ENCODE data around the gene INPP5D.
A peak's percentile ranks its signal among the peaks of the same experiment; 100 is the strongest.
"Not testable (repeated sequence)": the region's sequence is repeated elsewhere in the genome, so short reads cannot be mapped to it uniquely, and the experiment has no call there.

Gene INPP5D

GRCh38 chr2:233186851-233187250, 126.7 kb downstream of the INPP5D start:
- no peak for DNase-seq

- DNase-seq: no peak
These were observed 128.9 kb downstream of the INPP5D start for GRCh38 chr2:233189025-233189424.

- DNase-seq: not testable (repeated sequence)
These were observed 130.9 kb downstream of the INPP5D start for GRCh38 chr2:233191016-233191415.

- no peak for DNase-seq
These were observed 133.6 kb downstream of the INPP5D start for GRCh38 chr2:233193738-233194137.

- no peak for DNase-seq
These were observed 134.9 kb downstream of the INPP5D start for GRCh38 chr2:233195027-233195426.

GRCh38 chr2:233197022-233197421, 136.9 kb downstream of the INPP5D start:
- DNase-seq: no peak

- no peak for DNase-seq
These were observed 137.9 kb downstream of the INPP5D start for GRCh38 chr2:233198026-233198425.

GRCh38 chr2:233199870-233200269, 139.7 kb downstream of the INPP5D start:
- DNase-seq: no peak

- not testable (repeated sequence) for DNase-seq
These were observed 140.6 kb downstream of the INPP5D start for GRCh38 chr2:233200790-233201189.

- DNase-seq: no peak
These were observed 141.3 kb downstream of the INPP5D start for GRCh38 chr2:233201258-233202013.

- DNase-seq: no peak
These were observed 142.4 kb downstream of the INPP5D start for GRCh38 chr2:233202531-233202944.

- no peak for DNase-seq
These were observed 142.9 kb downstream of the INPP5D start for GRCh38 chr2:233203060-233203459.

GRCh38 chr2:233204286-233204936, 144.3 kb downstream of the INPP5D start:
- DNase-seq: no peak

GRCh38 chr2:233208382-233209116, 148.4 kb downstream of the INPP5D start:
- DNase-seq: no peak

GRCh38 chr2:233209117-233209532, 149.0 kb downstream of the INPP5D start:
- no peak for DNase-seq

- DNase-seq: peak; percentile 89
These were observed 149.5 kb downstream of the INPP5D start for GRCh38 chr2:233209533-233210171.

- DNase-seq: no peak
These were observed 150.1 kb downstream of the INPP5D start for GRCh38 chr2:233210281-233210680.

- DNase-seq: peak; percentile 89
These were observed 150.9 kb downstream of the INPP5D start for GRCh38 chr2:233210843-233211547.

GRCh38 chr2:233211548-233211895, 151.4 kb downstream of the INPP5D start:
- no peak for DNase-seq

- DNase-seq: no peak
These were observed 152.9 kb downstream of the INPP5D start for GRCh38 chr2:233213011-233213410.

GRCh38 chr2:233213975-233214374, 153.8 kb downstream of the INPP5D start:
- DNase-seq: no peak

GRCh38 chr2:233217892-233218377, 157.8 kb downstream of the INPP5D start:
- no peak for DNase-seq

GRCh38 chr2:233218836-233219235, 158.7 kb downstream of the INPP5D start:
- no peak for DNase-seq

Measured in kidney glomerular epithelial cell (primary cell).